HepG2 (cell line): ENCODE results near the gene FUOM. TPM values are rescaled to one million over a fixed set of nuclear protein-coding genes. Genes with fewer than 3 reads are reported as not detected.

Experiments used
- DR1 ChIP-seq: sonication (generic); formaldehyde crosslinking; IDR thresholded peaks from 2 replicates; pipeline ENCODE4 v1.8.0; 2021; ENCODE audit warnings: mild to moderate bottlenecking, missing genetic modification reagents, inconsistent platforms
- GZF1 ChIP-seq: sonication (generic); formaldehyde crosslinking; IDR thresholded peaks from 2 replicates; pipeline ENCODE4 v1.5.1; 2020; ENCODE audit warnings: mild to moderate bottlenecking, missing genetic modification reagents
- KLF16 ChIP-seq, 2 experiments: sonication (generic) in 1 of 2; formaldehyde crosslinking in 1 of 2; IDR thresholded peaks; 2 replicates each; pipeline versions ENCODE4 v1.6.1 to v1.8.0; 2016 to 2023; ENCODE audit warnings: missing genetic modification reagents in 2 of 2, missing compliant biosample characterization in 1 of 2
- NRL ChIP-seq: sonication (generic); formaldehyde crosslinking; IDR thresholded peaks from 2 replicates; pipeline ENCODE4 v1.5.0; 2020; ENCODE audit warnings: missing genetic modification reagents, mild to moderate bottlenecking, moderate library complexity, borderline replicate concordance
- PRDM15 ChIP-seq: sonication (generic); formaldehyde crosslinking; IDR thresholded peaks from 2 replicates; pipeline ENCODE4 v1.4.0; 2020; ENCODE audit warnings: missing genetic modification reagents
- RNF2 ChIP-seq: fragments of 450-650 bp; conservative IDR thresholded peaks from 2 replicates; pipeline ENCODE4 v1.6.1; 2016; ENCODE audit warnings: low read depth
- SALL1 ChIP-seq: sonication (generic); formaldehyde crosslinking; IDR thresholded peaks from 2 replicates; pipeline ENCODE4 v1.8.0; 2022; ENCODE audit warnings: mild to moderate bottlenecking, missing genetic modification reagents
- ZBTB4 ChIP-seq: sonication (generic); formaldehyde crosslinking; IDR thresholded peaks from 2 replicates; pipeline ENCODE4 v1.4.0; 2020; ENCODE audit warnings: missing genetic modification reagents, mild to moderate bottlenecking, borderline replicate concordance
- ZNF446 ChIP-seq: sonication (generic); formaldehyde crosslinking; IDR thresholded peaks from 2 replicates; pipeline ENCODE4 v1.5.0; 2020; ENCODE audit warnings: mild to moderate bottlenecking, missing genetic modification reagents
- ZNF790 ChIP-seq: sonication (generic); formaldehyde crosslinking; IDR thresholded peaks from 2 replicates; pipeline ENCODE4 v1.8.0; 2022; ENCODE audit warnings: missing genetic modification reagents, mild to moderate bottlenecking, borderline replicate concordance
- polyA plus RNA-seq, 8 experiments: library from polyadenylated mRNA; depleted of rRNA in 3 of 8; stranded (reverse) in 7 of 8; unstranded in 1 of 8; fragments of >200 nt; fragmentation: Illumina TruSeq in 4 of 8; extraction: Trizol in 4 of 8; gene quantifications; 2 replicates each; pipeline versions ENCODE4 v1.2.1 to v1.2.3, GENCODE V29; 2011 to 2016; ENCODE audit warnings: low read depth in 4 of 8, missing spikeins in 1 of 8, mixed read lengths in 1 of 8; ENCODE audit not compliant: insufficient read depth in 1 of 8
- total RNA-seq, 5 experiments: library from RNA; depleted of rRNA; stranded (reverse); fragments of >200 nt; fragmentation: Illumina TruSeq; extraction: Trizol; gene quantifications; 2 replicates each; pipeline ENCODE4 v1.2.3, GENCODE V29; 2016; ENCODE audit warnings: low read depth in 1 of 5
- TF ChIP-seq, protein P1 (sequence below): sonication (generic); formaldehyde crosslinking; conservative IDR thresholded peaks from 2 replicates; pipeline ENCODE4 v1.4.0; 2020; ENCODE audit warnings: missing genetic modification reagents
- TF ChIP-seq, protein P2 (sequence below): sonication (generic); formaldehyde crosslinking; IDR thresholded peaks from 2 replicates; pipeline ENCODE4 v1.5.1; 2020; ENCODE audit warnings: mild to moderate bottlenecking, missing genetic modification reagents
- TF ChIP-seq, protein P3 (sequence below): sonication (generic); formaldehyde crosslinking; IDR thresholded peaks from 2 replicates; pipeline ENCODE4 v1.4.0; 2020; ENCODE audit warnings: missing genetic modification reagents, borderline replicate concordance

Gene FUOM
- total and polyA plus RNA-seq, 2 of the 13 experiments (the other 11 are each of a cell fraction or from before 2014, with no cell fraction given): 27.5 to 60.4 TPM

- TF ChIP-seq, protein P1, sequence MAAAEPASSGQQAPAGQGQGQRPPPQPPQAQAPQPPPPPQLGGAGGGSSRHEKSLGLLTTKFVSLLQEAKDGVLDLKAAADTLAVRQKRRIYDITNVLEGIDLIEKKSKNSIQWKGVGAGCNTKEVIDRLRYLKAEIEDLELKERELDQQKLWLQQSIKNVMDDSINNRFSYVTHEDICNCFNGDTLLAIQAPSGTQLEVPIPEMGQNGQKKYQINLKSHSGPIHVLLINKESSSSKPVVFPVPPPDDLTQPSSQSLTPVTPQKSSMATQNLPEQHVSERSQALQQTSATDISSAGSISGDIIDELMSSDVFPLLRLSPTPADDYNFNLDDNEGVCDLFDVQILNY: no peak
- TF ChIP-seq, protein P2, sequence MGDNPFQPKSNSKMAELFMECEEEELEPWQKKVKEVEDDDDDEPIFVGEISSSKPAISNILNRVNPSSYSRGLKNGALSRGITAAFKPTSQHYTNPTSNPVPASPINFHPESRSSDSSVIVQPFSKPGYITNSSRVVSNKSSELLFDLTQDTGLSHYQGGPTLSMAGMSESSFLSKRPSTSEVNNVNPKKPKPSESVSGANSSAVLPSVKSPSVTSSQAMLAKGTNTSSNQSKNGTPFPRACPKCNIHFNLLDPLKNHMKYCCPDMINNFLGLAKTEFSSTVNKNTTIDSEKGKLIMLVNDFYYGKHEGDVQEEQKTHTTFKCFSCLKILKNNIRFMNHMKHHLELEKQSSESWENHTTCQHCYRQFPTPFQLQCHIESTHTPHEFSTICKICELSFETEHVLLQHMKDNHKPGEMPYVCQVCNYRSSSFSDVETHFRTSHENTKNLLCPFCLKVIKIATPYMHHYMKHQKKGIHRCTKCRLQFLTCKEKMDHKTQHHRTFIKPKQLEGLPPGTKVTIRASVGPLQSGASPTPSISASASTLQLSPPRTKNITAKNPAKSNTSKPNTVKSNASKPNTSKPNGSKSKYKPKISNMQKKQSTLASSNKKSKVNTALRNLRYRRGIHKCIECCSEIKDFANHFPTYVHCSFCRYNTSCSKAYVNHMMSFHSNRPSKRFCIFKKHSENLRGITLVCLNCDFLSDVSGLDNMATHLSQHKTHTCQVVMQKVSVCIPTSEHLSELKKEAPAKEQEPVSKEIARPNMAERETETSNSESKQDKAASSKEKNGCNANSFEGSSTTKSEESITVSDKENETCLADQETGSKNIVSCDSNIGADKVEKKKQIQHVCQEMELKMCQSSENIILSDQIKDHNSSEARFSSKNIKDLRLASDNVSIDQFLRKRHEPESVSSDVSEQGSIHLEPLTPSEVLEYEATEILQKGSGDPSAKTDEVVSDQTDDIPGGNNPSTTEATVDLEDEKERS (CRISPR knock-in tag): 0 out of 2 replicates have a peak, but pooled peaks have one; percentile 31
- TF ChIP-seq ZBTB4 (no peak), DR1 (CRISPR knock-in tag) (no peak), PRDM15 (CRISPR knock-in tag) (no peak; the same call in 1 of the 2 replicates), RNF2 (no peak; the same call in 1 of the 2 replicates), SALL1 (CRISPR knock-in tag) (no peak), KLF16 (CRISPR knock-in tag; IDR thresholded peaks at IDR 0.05) (peak in 1 of 2 experiments; percentile 55; a peak in 1 of 4 replicates), ZNF790 (CRISPR knock-in tag) (peak; percentile 94; the same call in 1 of the 2 replicates), NRL (CRISPR knock-in tag) (0 out of 2 replicates have a peak, but pooled peaks have one; percentile 14), GZF1 (CRISPR knock-in tag) (no peak; the same call in 1 of the 2 replicates), ZNF446 (CRISPR knock-in tag) (peak; percentile 90)
- TF ChIP-seq, protein P3, sequence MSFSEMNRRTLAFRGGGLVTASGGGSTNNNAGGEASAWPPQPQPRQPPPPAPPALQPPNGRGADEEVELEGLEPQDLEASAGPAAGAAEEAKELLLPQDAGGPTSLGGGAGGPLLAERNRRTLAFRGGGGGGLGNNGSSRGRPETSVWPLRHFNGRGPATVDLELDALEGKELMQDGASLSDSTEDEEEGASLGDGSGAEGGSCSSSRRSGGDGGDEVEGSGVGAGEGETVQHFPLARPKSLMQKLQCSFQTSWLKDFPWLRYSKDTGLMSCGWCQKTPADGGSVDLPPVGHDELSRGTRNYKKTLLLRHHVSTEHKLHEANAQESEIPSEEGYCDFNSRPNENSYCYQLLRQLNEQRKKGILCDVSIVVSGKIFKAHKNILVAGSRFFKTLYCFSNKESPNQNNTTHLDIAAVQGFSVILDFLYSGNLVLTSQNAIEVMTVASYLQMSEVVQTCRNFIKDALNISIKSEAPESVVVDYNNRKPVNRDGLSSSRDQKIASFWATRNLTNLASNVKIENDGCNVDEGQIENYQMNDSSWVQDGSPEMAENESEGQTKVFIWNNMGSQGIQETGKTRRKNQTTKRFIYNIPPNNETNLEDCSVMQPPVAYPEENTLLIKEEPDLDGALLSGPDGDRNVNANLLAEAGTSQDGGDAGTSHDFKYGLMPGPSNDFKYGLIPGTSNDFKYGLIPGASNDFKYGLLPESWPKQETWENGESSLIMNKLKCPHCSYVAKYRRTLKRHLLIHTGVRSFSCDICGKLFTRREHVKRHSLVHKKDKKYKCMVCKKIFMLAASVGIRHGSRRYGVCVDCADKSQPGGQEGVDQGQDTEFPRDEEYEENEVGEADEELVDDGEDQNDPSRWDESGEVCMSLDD (CRISPR knock-in tag): no peak
Observed at GRCh38 chr10:133357285-133358161, at the start of gene FUOM (continued).
